PC-3 (cell line): ENCODE results near the gene BAZ1A. TPM values are rescaled to one million over a fixed set of nuclear protein-coding genes. Genes with fewer than 3 reads are reported as not detected.
A peak's percentile ranks its signal among the peaks of the same experiment; 100 is the strongest.

Source experiments
- ATAC-seq: fragments of 200-7000 bp; cut with Tn5 transposase; 2 replicates; pipeline ENCODE4 v1.9.1; 2020; ENCODE audit warnings: mild to moderate bottlenecking, moderate library complexity
- BruUV-seq: library from RNA; stranded (reverse); fragments of 400-500 nt; replicated peaks from 2 replicates; lab custom pipeline; 2021; lab: Mats Ljungman, UMichigan
- CTCF ChIA-PET: fragments of 300-600 bp; sonication (Branson Sonifier 250); formaldehyde crosslinking; loops from one replicate; lab custom pipeline; 2022; ENCODE audit warnings: antibody characterized with exemption; lab: Charles Lee
- POLR2A ChIA-PET: fragments of 300-600 bp; sonication (Branson Sonifier 250); formaldehyde crosslinking; loops from one replicate; lab custom pipeline; 2022; ENCODE audit warnings: antibody characterized with exemption; ENCODE audit not compliant: unreplicated experiment; lab: Charles Lee
- DNase-seq: peaks from one replicate; pipeline ENCODE4 v3.0.0-alpha.2; 2015
- H2AFZ ChIP-seq: fragments of 300-600 bp; sonication (generic); 2 replicates; pipeline ENCODE4 v1.6.0; 2016; ENCODE audit warnings: antibody characterized with exemption, low read length
- H3F3A ChIP-seq: fragments of 300-600 bp; sonication (generic); one replicate; pipeline ENCODE4 v1.6.0; 2017; ENCODE audit warnings: antibody characterized with exemption, low read length, control low read depth, mild to moderate bottlenecking; ENCODE audit not compliant: unreplicated experiment
- H3K27ac ChIP-seq: fragments of 300-600 bp; sonication (generic); 2 replicates; pipeline ENCODE4 v1.5.1; 2016; ENCODE audit warnings: mild to moderate bottlenecking, low read length
- H3K27me3 ChIP-seq: fragments of 300-600 bp; sonication (generic); 2 replicates; pipeline ENCODE4 v1.6.1; 2016; ENCODE audit warnings: low read length, mixed read lengths
- H3K36me3 ChIP-seq: fragments of 300-600 bp; sonication (generic); 2 replicates; pipeline ENCODE4 v1.6.1; 2016; ENCODE audit warnings: low read depth, mixed run types, low read length, mixed read lengths
- H3K4me1 ChIP-seq: fragments of 300-600 bp; sonication (generic); 2 replicates; pipeline ENCODE4 v1.5.1; 2016; ENCODE audit warnings: low read length; ENCODE audit not compliant: insufficient read depth
- H3K4me2 ChIP-seq: fragments of 300-600 bp; sonication (generic); 2 replicates; pipeline ENCODE4 v1.6.0; 2016; ENCODE audit warnings: low read length
- H3K4me3 ChIP-seq: fragments of 300-600 bp; sonication (generic); 2 replicates; pipeline ENCODE4 v1.5.1; 2016; ENCODE audit warnings: mild to moderate bottlenecking, low read length, mixed read lengths
- H3K79me2 ChIP-seq: fragments of 300-600 bp; sonication (generic); 2 replicates; pipeline ENCODE4 v1.6.1; 2017; ENCODE audit warnings: low read length, mixed read lengths
- H3K9ac ChIP-seq: fragments of 300-600 bp; sonication (generic); 2 replicates; pipeline ENCODE4 v1.6.0; 2016; ENCODE audit warnings: mild to moderate bottlenecking, low read length
- H3K9me2 ChIP-seq: fragments of 300-600 bp; sonication (generic); replicated peaks from 2 replicates; pipeline ENCODE4 v1.6.1; 2016; ENCODE audit warnings: mixed run types, low read length, mixed read lengths
- H3K9me3 ChIP-seq: fragments of 300-600 bp; sonication (generic); 2 replicates; pipeline ENCODE4 v1.6.1; 2016; ENCODE audit warnings: low read length, mixed read lengths
- H4K20me1 ChIP-seq: fragments of 300-600 bp; sonication (generic); 2 replicates; pipeline ENCODE4 v1.6.1; 2016; ENCODE audit warnings: low read length, mixed read lengths
- CTCF ChIP-seq: fragments of 300-600 bp; sonication (generic); conservative IDR thresholded peaks from 2 replicates; pipeline ENCODE4 v1.5.1; 2017; ENCODE audit warnings: antibody characterized with exemption, low read depth, mild to moderate bottlenecking, low read length
- EZH2 ChIP-seq: fragments of 300-600 bp; sonication (generic); IDR thresholded peaks from one replicate; pipeline ENCODE4 v1.6.1; 2017; ENCODE audit warnings: antibody characterized with exemption, mild to moderate bottlenecking, low read length; ENCODE audit not compliant: unreplicated experiment
- EZH2phosphoT487 ChIP-seq: fragments of 300-600 bp; sonication (generic); IDR thresholded peaks from 2 replicates; pipeline ENCODE4 v1.6.1; 2018; ENCODE audit warnings: mild to moderate bottlenecking, antibody characterized with exemption, low read length, borderline replicate concordance
- intact Hi-C: fragments of 100-400 bp; cut with micrococcal nuclease; formaldehyde crosslinking; loops from 2 replicates; pipeline ENCODE4 v1.9.0; 2023
- total RNA-seq: library from RNA; depleted of rRNA; stranded (reverse); fragments of >200 nt; gene quantifications from 2 replicates; pipeline ENCODE4 v1.2.3, GENCODE V29; 2014

The BAZ1A gene
- total RNA-seq, 1 experiment from 2014 or later = 24.7 TPM

DNA sequence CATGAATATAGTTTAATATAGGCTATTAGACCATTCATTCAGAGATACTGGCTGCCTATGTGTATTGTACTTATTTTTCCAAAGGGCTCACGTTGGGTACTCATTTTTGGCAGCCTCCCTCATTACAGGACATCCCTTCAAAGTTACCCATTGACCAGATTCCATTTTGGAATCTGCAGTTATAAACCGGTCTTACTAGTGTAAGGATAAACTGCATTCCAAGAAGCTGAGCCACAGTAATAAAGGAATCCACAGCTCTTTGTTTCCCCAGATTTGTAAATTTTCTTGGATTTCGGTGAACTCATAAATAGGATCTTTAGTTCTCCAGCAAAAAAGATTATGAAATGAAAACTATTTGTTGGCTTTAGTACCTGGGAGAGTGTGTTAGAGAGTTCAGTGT, 141.9 kb downstream of the BAZ1A start:
- ChIA-PET CTCF (interaction anchor here (0.5 to 1.8 kb wide), 3 partner anchors 10 to 753 kb away, joined by 3 to 7 read pairs (median 4); no protein-coding TSS in a partner anchor), POLR2A (interaction anchor here (0.6 to 1.1 kb wide), 2 partner anchors 140 to 250 kb away, joined by 3 to 8 read pairs; partner anchors contain the start of gene SRP54)
- Histone ChIP-seq H3K9me3 (no peaks in the 10 kb centered on the region), H3F3A (no peaks in the 10 kb centered on the region), H4K20me1 (no peaks in the 10 kb centered on the region), H3K4me2 (peak overlapping the region; percentile 75), H3K36me3 (no peaks in the 10 kb centered on the region), H3K4me1 (peaks cover 26% of the 10 kb centered on the region), H2AFZ (peak overlapping the region; percentile 36; the same call in 1 of the 2 replicates), H3K9me2 (no peaks in the 10 kb centered on the region), H3K9ac (no peak overlapping the region), H3K79me2 (no peaks in the 10 kb centered on the region), H3K27me3 (no peaks in the 10 kb centered on the region), H3K27ac (peak overlapping the region; percentile 67), H3K4me3 (peak overlapping the region; percentile 50)
- no TSS peak for BruUV-seq
- no peak for TF ChIP-seq CTCF
- no peak for TF ChIP-seq EZH2phosphoT487
- no peak for TF ChIP-seq EZH2
- ATAC-seq = peak; percentile 93
- intact Hi-C loops = no loop called here
- DNase-seq = peak; percentile 92

- Histone ChIP-seq H3K4me1 (peaks cover 26% of the 10 kb centered on the region), H3K4me2 (peak overlapping the region; percentile 75), H3K9me3 (no peaks in the 10 kb centered on the region), H4K20me1 (no peaks in the 10 kb centered on the region), H3K9me2 (no peaks in the 10 kb centered on the region), H3K4me3 (peak overlapping the region; percentile 15; the same call in 1 of the 2 replicates), H3K36me3 (no peaks in the 10 kb centered on the region), H2AFZ (peak overlapping the region; percentile 36), H3F3A (no peaks in the 10 kb centered on the region), H3K27ac (peak overlapping the region; percentile 67), H3K9ac (no peak overlapping the region), H3K27me3 (no peaks in the 10 kb centered on the region), H3K79me2 (no peaks in the 10 kb centered on the region)
- ChIA-PET CTCF (interaction anchor here (0.6 to 1.8 kb wide), 2 partner anchors 10 to 493 kb away, joined by 3 to 7 read pairs; no protein-coding TSS in a partner anchor), POLR2A (interaction anchor here (0.6 to 1.1 kb wide), 2 partner anchors 140 to 250 kb away, joined by 3 to 8 read pairs; partner anchors contain the start of gene SRP54)
- peak; percentile 15; the same call in 1 of the 2 replicates for ATAC-seq
- TF ChIP-seq EZH2phosphoT487 (no peak), EZH2 (no peak), CTCF (no peak)
- intact Hi-C loops = no loop called here
- BruUV-seq = no TSS peak
- DNase-seq = peak; percentile 57
Observed at GRCh38 chr14:34732802-34733201, 142.4 kb downstream of the BAZ1A start.

DNA sequence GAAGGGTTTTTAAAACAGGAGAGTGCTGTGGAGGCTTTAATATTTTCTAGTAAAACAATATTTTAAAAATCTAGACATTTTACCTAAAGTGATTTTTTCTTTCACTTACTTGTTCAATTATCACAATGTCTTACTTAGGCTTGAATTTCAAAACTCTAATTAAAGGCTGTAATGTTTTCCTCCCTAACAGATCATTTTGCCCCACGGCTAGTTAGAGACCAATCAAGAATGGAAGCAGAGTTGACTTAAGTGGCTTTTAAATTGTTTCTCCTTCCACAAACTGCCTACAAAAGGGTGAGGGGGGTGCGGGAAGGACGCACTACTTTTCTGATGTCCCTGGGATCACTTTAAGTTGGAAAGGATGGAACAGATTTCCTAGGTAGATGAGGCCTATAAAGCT, 151.3 kb downstream of the BAZ1A start:
- no peak overlapping the region for H3K27ac ChIP-seq

More for the DNA sequence above, 151.3 kb downstream of the BAZ1A start:
- Histone ChIP-seq H3K79me2 (no peaks in the 10 kb centered on the region), H3F3A (no peaks in the 10 kb centered on the region), H3K4me3 (no peak overlapping the region), H3K9me3 (no peaks in the 10 kb centered on the region), H4K20me1 (no peaks in the 10 kb centered on the region), H3K9ac (no peak overlapping the region), H2AFZ (no peak overlapping the region; the same call in 1 of the 2 replicates), H3K27me3 (no peaks in the 10 kb centered on the region), H3K36me3 (no peaks in the 10 kb centered on the region), H3K9me2 (no peaks in the 10 kb centered on the region), H3K4me2 (no peak overlapping the region), H3K4me1 (0 out of 2 replicates have a peak, but pooled peaks cover 3% of the 10 kb centered on the region)
- no peak for ATAC-seq
- DNase-seq = no peak
- intact Hi-C loops = loop anchor here (1.0 kb wide), 1 partner anchor 52 kb away; no protein-coding TSS in a partner anchor
- POLR2A ChIA-PET = no interaction called here
- CTCF ChIA-PET = interaction anchor here (0.6 kb wide), 1 partner anchor 85 kb away, joined by 3 read pairs; no protein-coding TSS in a partner anchor
- no TSS peak for BruUV-seq
- TF ChIP-seq CTCF (no peak), EZH2 (no peak), EZH2phosphoT487 (no peak)
